ENCODE results near the gene ODAM. TPM values are rescaled to one million over a fixed set of nuclear protein-coding genes. Genes with fewer than 3 reads are reported as not detected.

ODAM gene
- total RNA-seq, 2 donors from 2014 or later: 2.6 TPM; not detected in 1

- ATAC-seq (no peak), DNase-seq (no peak)
- Histone ChIP-seq H3K4me1 (no peaks in the 10 kb centered on the region), H3K36me3 (replicated peaks in 1 of 2; ENCODE audit: insufficient read depth in 1 of 2, low read depth in 2 of 2) (no peaks in the 10 kb centered on the region), H3K9me3 (no peaks in the 10 kb centered on the region), H3K27me3 (no peaks in the 10 kb centered on the region), H3K4me3 (no peak overlapping the region), H3K27ac (no peak overlapping the region)
- TF ChIP-seq POLR2A (IDR thresholded peaks at IDR 0.05): no peak
- TF ChIP-seq CTCF (IDR thresholded peaks at IDR 0.05): no peak
- WGBS, 2 donors: 26 to 33% methylated on average over 5 of the region's 5 CpGs
- intact Hi-C loops (cut with DNase I): no loop called here
These were observed 18.4 kb upstream of the ODAM start for GRCh38 chr4:70177090-70177489.

- TF ChIP-seq POLR2A (IDR thresholded peaks at IDR 0.05): no peak
- TF ChIP-seq CTCF (IDR thresholded peaks at IDR 0.05): no peak
- Histone ChIP-seq H3K27ac (no peak overlapping the region), H3K36me3 (replicated peaks in 1 of 2; ENCODE audit: insufficient read depth in 1 of 2, low read depth in 2 of 2) (no peaks in the 10 kb centered on the region), H3K4me3 (no peak overlapping the region), H3K4me1 (peaks cover 2% of the 10 kb centered on the region), H3K9me3 (no peaks in the 10 kb centered on the region), H3K27me3 (no peaks in the 10 kb centered on the region)
- 69 to 81% methylated on average over 5 of the region's 5 CpGs for WGBS, 2 donors
- DNase-seq (no peak), ATAC-seq (no peak)
- intact Hi-C loops (cut with DNase I): no loop called here
These were observed 17.4 kb upstream of the ODAM start for GRCh38 chr4:70178075-70178660.

- no peaks in the 10 kb centered on the region for H3K9me3 ChIP-seq
- H3K36me3 ChIP-seq (replicated peaks in 1 of 2; ENCODE audit: insufficient read depth in 1 of 2, low read depth in 2 of 2): no peaks in the 10 kb centered on the region
- no peak for TF ChIP-seq CTCF (IDR thresholded peaks at IDR 0.05)
- TF ChIP-seq POLR2A (IDR thresholded peaks at IDR 0.05): no peak
- peaks cover 8% of the 10 kb centered on the region for H3K4me1 ChIP-seq
- no peak overlapping the region for H3K4me3 ChIP-seq
- ATAC-seq (no peak), DNase-seq (no peak)
- no peak overlapping the region for H3K27ac ChIP-seq
- intact Hi-C loops (cut with DNase I): no loop called here
- no peaks in the 10 kb centered on the region for H3K27me3 ChIP-seq
- WGBS, 2 donors: 69 to 76% methylated on average over 2 of the region's 2 CpGs
These were observed 15.7 kb upstream of the ODAM start for GRCh38 chr4:70179811-70180210.

- H3K9me3 ChIP-seq: no peaks in the 10 kb centered on the region
- peaks cover 8% of the 10 kb centered on the region for H3K4me1 ChIP-seq
- ATAC-seq (no peak), DNase-seq (no peak)
- TF ChIP-seq CTCF (IDR thresholded peaks at IDR 0.05) (no peak), POLR2A (IDR thresholded peaks at IDR 0.05) (no peak)
- intact Hi-C loops (cut with DNase I): no loop called here
- H3K27me3 ChIP-seq: no peaks in the 10 kb centered on the region
- H3K36me3 ChIP-seq (replicated peaks in 1 of 2; ENCODE audit: insufficient read depth in 1 of 2, low read depth in 2 of 2): no peaks in the 10 kb centered on the region
- 18 to 44% methylated on average over 1 of the region's 1 CpG for WGBS, 2 donors
- H3K27ac ChIP-seq: no peak overlapping the region
- no peak overlapping the region for H3K4me3 ChIP-seq
These were observed 13.7 kb upstream of the ODAM start for GRCh38 chr4:70181864-70182263.

GRCh38 chr4:70182517-70183167 is 12.9 kb upstream of the ODAM start:
- TF ChIP-seq POLR2A (IDR thresholded peaks at IDR 0.05): no peak
- no peak for TF ChIP-seq CTCF (IDR thresholded peaks at IDR 0.05)
- H3K4me3 ChIP-seq: no peak overlapping the region
- H3K27ac ChIP-seq: peak overlapping the region in 2 of 4 donors; percentile 8 to 27
- H3K27me3 ChIP-seq: no peaks in the 10 kb centered on the region
- no peaks in the 10 kb centered on the region for H3K36me3 ChIP-seq (replicated peaks in 1 of 2; ENCODE audit: insufficient read depth in 1 of 2, low read depth in 2 of 2)
- 9 to 14% methylated on average over 2 of the region's 2 CpGs for WGBS, 2 donors
- ATAC-seq (peak; percentile 75), DNase-seq (no peak)
- H3K9me3 ChIP-seq: no peaks in the 10 kb centered on the region
- intact Hi-C loops (cut with DNase I): no loop called here
- H3K4me1 ChIP-seq: peaks cover 8% of the 10 kb centered on the region

Data from body of pancreas (tissue), 4 donors.